HG03045 (cell line): ENCODE results near the gene TMEM101.
"Not testable (repeated sequence)": the region's sequence is repeated elsewhere in the genome, so short reads cannot be mapped to it uniquely, and the experiment has no call there.

ENCODE experiments used
- ATAC-seq: cut with Tn5 transposase; IDR thresholded peaks from one replicate; pipeline ENCODE4 v1.9.1; 2021; ENCODE audit warnings: mild to moderate bottlenecking, moderate library complexity; ENCODE audit not compliant: unreplicated experiment

Gene TMEM101

GRCh38 chr17:44024271-44024663 lies 9.5 kb upstream of the TMEM101 start:
- no peak for ATAC-seq

DNA sequence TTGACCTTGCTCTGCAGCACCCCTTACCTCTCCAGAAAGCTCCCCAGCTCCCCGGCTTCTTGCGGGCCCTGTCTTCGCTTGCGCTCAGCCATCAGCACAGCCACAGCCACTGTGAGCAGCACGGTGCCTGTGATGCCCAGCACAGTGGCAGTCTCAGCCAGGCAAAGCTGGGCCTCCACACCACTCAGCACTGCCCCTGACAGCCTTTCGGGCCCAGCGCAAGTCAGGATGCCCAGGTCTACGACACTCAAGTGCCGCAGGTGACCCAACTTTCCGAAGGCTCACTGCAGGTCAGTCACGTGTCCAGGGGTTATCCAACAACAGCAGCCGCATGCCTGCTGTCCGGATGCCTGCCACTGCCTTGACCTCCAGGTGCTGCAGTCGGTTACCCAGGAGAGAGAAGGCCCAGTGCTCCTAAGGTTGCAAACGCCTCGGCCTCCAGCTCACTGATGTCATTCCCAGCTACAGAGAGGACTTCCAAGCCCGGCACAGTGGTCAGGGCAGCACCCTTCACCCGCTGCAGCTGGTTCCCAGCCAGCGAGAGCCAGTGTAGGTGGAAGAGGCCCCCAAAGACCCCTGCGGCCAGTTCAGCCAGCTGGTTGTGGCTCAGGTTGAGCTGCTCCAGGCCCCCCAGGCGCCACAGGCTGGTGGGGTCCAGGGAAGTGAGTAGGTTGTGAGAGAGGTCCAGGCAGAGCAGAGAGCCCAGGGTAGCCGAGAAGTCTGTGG lies 8.9 kb upstream of the TMEM101 start:
- ATAC-seq, result no peak

- no peak for ATAC-seq
These were observed 7.5 kb upstream of the TMEM101 start for GRCh38 chr17:44022246-44022645.

- not testable (repeated sequence) for ATAC-seq
These were observed 6.5 kb upstream of the TMEM101 start for GRCh38 chr17:44021227-44021626.

- no peak for ATAC-seq
These were observed 678 bp downstream of the TMEM101 start for GRCh38 chr17:44014133-44014436.

GRCh38 chr17:44012874-44013273 lies 1.9 kb downstream of the TMEM101 start:
- no peak for ATAC-seq

DNA sequence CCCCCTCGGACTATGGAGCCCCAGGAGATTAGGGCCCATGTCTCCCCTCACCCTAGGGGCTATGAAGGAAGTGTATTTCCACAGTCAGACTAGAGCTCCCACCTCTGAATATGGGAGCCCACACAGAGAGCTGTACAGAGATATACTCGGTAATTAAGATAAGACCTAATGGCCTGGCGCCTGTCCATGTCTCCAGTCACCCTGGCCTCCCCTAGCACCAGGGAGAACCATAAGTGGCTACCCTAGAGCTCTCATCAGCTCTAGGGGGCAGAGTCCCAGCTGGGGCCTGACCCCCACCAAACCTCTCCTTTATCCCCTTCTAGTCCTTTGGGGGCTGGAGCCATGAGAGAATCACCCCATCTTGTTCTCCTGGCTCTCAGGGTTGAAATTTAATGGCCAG lies 2.4 kb downstream of the TMEM101 start:
- ATAC-seq, result no peak

DNA sequence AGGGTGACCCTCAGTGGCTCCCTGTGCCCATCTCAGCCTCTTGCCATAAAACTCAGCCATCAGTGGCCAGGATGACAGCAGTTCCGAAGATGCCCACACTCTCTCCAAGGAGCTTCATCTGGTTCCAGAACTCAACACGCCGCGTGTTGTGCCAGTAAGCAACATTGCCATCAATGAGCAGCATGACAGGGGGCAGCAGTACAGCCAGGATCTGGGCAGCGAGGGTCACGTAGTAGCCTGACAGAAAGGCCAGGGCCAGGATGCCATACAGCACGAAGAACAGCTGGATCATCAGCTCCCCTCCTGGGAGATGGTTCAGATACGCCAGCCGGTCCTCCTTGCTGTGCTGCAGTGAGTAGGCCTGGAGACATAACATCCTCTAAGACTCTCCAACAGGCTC lies 2.9 kb downstream of the TMEM101 start:
- ATAC-seq, result no peak

GRCh38 chr17:44010966-44011647 lies 3.7 kb downstream of the TMEM101 start:
- ATAC-seq, result no peak

DNA sequence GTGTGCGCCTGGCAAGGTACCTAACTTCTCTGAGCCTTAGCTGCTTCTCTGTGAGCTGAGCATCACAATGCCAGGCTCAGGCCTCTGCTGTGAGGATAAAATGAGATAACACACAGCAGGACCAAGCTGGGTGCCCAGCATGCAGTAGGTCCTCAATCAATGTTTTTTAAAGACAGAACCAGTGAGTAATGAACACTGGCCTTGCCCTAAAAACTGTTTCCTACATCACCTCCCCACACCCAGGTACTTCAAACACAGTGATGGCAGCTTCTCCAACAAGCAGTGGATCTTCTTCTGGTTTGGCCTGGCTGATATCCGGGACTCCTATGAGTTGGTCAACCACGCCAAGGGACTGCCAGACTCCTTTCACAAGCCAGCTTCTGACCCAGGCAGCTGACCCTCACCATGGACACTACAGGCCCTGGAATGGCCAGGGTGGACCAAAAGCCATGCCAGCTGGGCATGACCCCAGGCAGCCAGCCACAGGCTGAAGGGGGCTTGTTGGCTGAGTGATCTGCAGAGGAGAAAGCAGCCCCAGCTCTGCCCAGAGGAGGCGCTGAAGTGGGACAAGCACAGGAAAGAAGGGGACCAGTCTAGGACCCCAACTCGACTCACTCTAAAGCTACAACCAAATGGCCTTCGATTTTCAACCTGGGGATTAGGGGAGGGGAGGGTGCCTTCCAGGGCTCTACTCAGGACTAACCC lies 6.4 kb downstream of the TMEM101 start:
- no peak for ATAC-seq

GRCh38 chr17:44007346-44008204 lies 7.2 kb downstream of the TMEM101 start:
- ATAC-seq, result no peak

DNA sequence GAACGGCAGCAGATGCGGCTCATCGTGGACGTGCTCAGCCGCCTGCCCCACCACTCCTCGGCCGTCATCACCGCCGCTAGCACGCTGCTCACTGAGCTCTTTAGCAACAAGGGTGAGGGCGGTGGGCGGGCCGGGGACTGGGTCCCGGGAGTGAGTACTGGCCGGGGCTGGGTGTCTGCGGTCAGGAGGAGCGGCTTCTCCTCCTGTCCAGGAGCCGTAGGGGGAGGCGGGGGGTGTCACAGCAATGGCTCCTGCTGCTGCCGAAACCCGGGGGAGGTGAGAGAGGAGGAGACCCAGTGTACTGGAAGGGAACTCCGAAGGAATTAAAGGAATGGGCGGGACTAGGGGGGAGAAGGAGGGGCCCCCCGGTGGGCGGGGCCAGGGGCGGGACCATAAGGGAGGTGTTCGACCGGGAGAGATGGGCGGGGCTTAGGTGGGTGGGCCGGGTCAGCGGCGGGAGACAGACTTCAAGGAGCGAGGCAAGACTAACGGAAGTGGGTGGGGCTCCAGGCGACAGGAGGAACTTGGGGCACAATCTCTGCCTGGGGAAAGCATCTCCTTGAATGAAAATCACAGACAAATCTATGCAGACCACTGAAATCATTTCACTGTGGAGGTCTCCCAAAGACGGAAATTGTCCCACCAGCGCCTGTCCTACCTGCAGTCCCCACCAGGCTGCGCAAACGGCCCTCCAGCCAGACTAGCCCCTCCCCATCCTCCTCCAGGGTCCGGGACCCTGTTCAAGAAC lies 8.0 kb downstream of the TMEM101 start:
- peak; percentile 64 for ATAC-seq

- no peak for ATAC-seq
These were observed 8.5 kb downstream of the TMEM101 start for GRCh38 chr17:44006272-44006597.

DNA sequence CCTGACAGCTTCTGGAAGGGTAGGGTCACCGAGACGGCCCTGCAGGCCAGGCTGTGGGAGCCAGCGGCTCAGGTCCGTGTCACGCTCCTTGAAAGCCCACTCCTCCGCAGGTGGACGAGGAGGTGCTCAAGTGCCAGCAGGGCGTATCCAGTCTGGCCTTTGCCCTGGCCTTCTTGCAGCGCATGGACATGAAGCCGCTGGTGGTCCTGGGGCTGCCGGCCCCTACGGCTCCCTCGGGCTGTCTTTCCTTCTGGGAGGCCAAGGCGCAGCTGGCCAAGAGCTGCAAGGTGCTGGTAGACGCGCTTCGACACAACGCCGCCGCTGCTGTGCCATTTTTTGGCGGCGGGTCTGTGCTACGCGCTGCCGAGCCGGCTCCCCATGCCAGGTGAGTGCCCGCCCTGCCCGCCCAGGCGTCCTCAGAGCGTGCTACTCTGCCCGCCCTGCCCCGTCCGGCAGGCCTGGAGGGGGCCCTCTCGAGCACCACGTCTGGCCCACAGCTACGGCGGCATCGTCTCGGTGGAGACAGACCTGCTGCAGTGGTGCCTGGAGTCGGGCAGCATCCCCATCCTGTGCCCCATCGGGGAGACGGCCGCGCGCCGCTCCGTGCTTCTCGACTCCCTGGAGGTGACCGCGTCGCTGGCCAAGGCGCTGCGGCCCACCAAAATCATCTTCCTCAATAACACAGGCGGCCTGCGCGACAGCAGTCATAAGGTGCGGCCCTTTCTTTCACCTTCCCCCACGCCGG lies 9.1 kb downstream of the TMEM101 start:
- no peak for ATAC-seq

- no peak for ATAC-seq
These were observed 9.8 kb downstream of the TMEM101 start for GRCh38 chr17:44004761-44005526.

GRCh38 chr17:44004077-44004760 lies 10.5 kb downstream of the TMEM101 start, which contains the start of gene NAGS:
NAGS (plus strand) TSS chr17:44004622; CDS start chr17:44004664, 42 bp downstream.
- no peak for ATAC-seq

GRCh38 chr17:44002141-44002848 lies 12.5 kb downstream of the TMEM101 start:
- no peak for ATAC-seq

GRCh38 chr17:44001461-44001920 lies 13.3 kb downstream of the TMEM101 start:
- no peak for ATAC-seq
